GM19099 (cell line): ENCODE data around the gene MICAL2.

ENCODE experiments used
- POLR2A ChIP-seq: IDR thresholded peaks from 3 replicates; pipeline ENCODE4 v1.6.1; 2011; ENCODE audit warnings: low read depth; ENCODE audit not compliant: insufficient read length; ENCODE audit errors: extremely low read depth

Gene MICAL2

GRCh38 chr11:12240677-12241076 lies 130.3 kb downstream of the MICAL2 start:
- no peak for TF ChIP-seq POLR2A

- no peak for TF ChIP-seq POLR2A
Observed at GRCh38 chr11:12241401-12241800, 131.0 kb downstream of the MICAL2 start.

- TF ChIP-seq POLR2A, result no peak
Observed at GRCh38 chr11:12241971-12242672, 131.7 kb downstream of the MICAL2 start.

GRCh38 chr11:12242966-12243365 lies 132.6 kb downstream of the MICAL2 start:
- TF ChIP-seq POLR2A, result no peak

GRCh38 chr11:12243486-12243885 lies 133.1 kb downstream of the MICAL2 start:
- no peak for TF ChIP-seq POLR2A

- no peak for TF ChIP-seq POLR2A
Observed at GRCh38 chr11:12243911-12244550, 133.6 kb downstream of the MICAL2 start.

GRCh38 chr11:12245091-12245490 lies 134.7 kb downstream of the MICAL2 start:
- no peak for TF ChIP-seq POLR2A

DNA sequence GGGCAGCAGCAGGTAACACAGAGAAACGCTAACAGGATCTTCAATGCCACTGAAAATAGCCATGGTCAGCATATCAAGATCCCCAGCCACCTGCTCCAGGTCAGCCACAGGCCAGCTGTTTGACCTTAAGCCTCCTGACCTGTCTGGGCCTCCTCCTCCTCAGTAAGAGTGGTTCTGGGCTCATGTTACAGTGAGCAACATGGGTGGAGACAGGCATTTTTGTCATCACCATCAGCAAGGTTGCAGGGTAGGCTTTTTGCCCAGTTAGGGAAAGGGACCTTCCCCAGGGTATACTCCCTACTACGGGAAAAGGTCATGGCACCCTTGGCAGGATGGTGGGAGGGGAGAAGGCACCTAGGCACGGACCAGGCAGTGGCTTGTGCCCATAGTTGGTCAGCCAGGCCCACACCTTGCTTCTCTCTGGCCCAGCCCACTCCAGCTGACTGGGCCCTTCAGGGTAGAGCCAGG lies 135.2 kb downstream of the MICAL2 start:
- no peak for TF ChIP-seq POLR2A

- TF ChIP-seq POLR2A, result no peak
Observed at GRCh38 chr11:12246147-12246546, 135.8 kb downstream of the MICAL2 start.

DNA sequence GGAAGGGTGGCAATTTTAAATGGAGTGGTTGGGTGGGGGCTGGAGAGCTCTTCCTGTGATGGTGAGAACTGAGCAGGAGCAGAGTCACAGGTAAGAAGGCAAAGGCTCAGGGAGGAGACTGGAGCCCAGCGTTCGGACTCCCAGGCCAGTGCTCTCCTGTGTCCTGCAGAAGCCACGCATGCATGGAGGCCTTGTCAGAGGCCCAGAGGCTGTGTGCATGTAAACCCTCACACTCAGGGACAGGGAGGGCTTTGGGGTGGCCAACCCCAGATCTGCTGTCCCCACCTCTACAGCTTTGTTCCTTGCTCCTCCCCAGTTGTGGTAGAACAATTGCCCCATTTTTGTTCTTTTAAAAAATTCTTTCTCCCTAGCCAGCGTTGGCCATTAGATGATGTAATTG lies 136.6 kb downstream of the MICAL2 start:
- no peak for TF ChIP-seq POLR2A

GRCh38 chr11:12247543-12248254 lies 137.3 kb downstream of the MICAL2 start:
- no peak for TF ChIP-seq POLR2A

GRCh38 chr11:12248330-12248729 lies 137.9 kb downstream of the MICAL2 start:
- TF ChIP-seq POLR2A, result no peak

DNA sequence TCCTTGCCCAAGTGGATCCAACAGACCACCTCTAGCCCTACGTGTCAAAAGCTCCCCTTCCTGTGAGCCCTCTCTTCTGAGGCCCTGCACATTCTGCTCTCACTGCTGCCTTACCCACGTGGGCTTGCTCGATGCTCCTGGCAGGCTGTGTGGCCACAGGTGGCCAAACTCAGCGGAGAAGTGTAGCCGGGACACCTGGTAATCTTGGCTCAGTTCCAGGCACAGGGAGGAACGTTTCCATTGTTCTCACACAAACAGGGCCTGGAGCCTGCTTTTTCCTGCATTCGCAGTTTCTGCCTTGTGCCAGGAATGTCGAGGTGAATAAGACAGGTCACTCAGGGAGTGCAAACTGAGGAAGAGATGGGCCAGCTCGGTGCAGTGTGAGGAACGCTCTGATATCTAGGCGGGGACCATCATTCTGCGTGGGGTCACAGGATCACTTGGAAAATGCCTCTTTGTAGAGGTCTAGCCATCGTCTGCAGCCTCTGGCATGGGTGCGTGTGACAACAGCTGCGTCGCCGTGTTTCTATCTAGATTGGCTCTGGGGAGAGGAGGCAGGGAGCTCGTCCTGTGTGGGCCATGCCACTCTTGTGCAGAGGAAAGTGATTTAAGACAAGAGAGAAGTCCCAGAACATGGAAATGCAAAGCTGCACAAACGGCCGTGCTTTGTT lies 139.3 kb downstream of the MICAL2 start:
- no peak for TF ChIP-seq POLR2A

- no peak for TF ChIP-seq POLR2A
Observed at GRCh38 chr11:12251666-12252560, 141.5 kb downstream of the MICAL2 start.
